WTC11 (cell line): Measurements from ENCODE around the gene ARHGAP8. TPM values are rescaled to one million over a fixed set of nuclear protein-coding genes. Genes with fewer than 3 reads are reported as not detected.

ENCODE experiments used
- ATAC-seq: fragments of 200-7000 bp; cut with Tn5 transposase; 2 replicates; pipeline ENCODE4 v1.10.0; 2021; ENCODE audit warnings: mild to moderate bottlenecking, moderate library complexity
- CTCF ChIA-PET: fragments of 300-600 bp; sonication (Branson Sonifier 250); formaldehyde crosslinking; loops from one replicate; lab custom pipeline; 2021; ENCODE audit warnings: antibody characterized with exemption; lab: Charles Lee
- POLR2A ChIA-PET: fragments of 350-600 bp; sonication (Branson Sonifier 250); formaldehyde crosslinking; loops from one replicate; lab custom pipeline; 2021; ENCODE audit warnings: antibody characterized with exemption; lab: Charles Lee
- DNase-seq: peaks from one replicate; pipeline ENCODE4 v3.0.0; 2021; ENCODE audit warnings: low spot score
- H3K27ac Mint-ChIP-seq: 2 replicates; pipeline ENCODE4 v1.8.0; 2021; ENCODE audit warnings: mixed read lengths
- H3K27me3 Mint-ChIP-seq: 2 replicates; pipeline ENCODE4 v1.8.0; 2021; ENCODE audit warnings: low read depth, mild to moderate bottlenecking, moderate library complexity, mixed read lengths
- H3K36me3 Mint-ChIP-seq: 2 replicates; pipeline ENCODE4 v1.8.0; 2021; ENCODE audit warnings: mixed read lengths
- H3K4me1 Mint-ChIP-seq: 2 replicates; pipeline ENCODE4 v1.8.0; 2022; ENCODE audit warnings: mixed read lengths
- H3K4me3 Mint-ChIP-seq: 2 replicates; pipeline ENCODE4 v1.8.0; 2021; ENCODE audit warnings: mild to moderate bottlenecking, moderate library complexity, mixed read lengths
- H3K9me3 Mint-ChIP-seq: 2 replicates; pipeline ENCODE4 v1.8.0; 2021; ENCODE audit warnings: mixed read lengths
- FOXJ3 ChIP-seq: sonication (generic); formaldehyde crosslinking; IDR thresholded peaks from 2 replicates; pipeline ENCODE4 v1.9.0; 2021; ENCODE audit warnings: missing genetic modification reagents, mild to moderate bottlenecking, borderline replicate concordance
- JAZF1 ChIP-seq: fragments of 250-450 bp; sonication (Bioruptor Pico); IDR thresholded peaks from 2 replicates; pipeline ENCODE4 v1.9.0; 2021; ENCODE audit warnings: moderate library complexity, mild to moderate bottlenecking, inconsistent platforms
- MLX ChIP-seq: sonication (generic); formaldehyde crosslinking; IDR thresholded peaks from 2 replicates; pipeline ENCODE4 v1.8.1; 2023; ENCODE audit warnings: mild to moderate bottlenecking, missing genetic modification reagents, moderate library complexity
- NFATC4 ChIP-seq: fragments of 250-450 bp; sonication (Bioruptor Pico); IDR thresholded peaks from 2 replicates; pipeline ENCODE4 v1.9.0; 2021; ENCODE audit warnings: mild to moderate bottlenecking
- NR1H2 ChIP-seq: sonication (generic); formaldehyde crosslinking; IDR thresholded peaks from 2 replicates; pipeline ENCODE4 v1.9.0; 2021; ENCODE audit warnings: mild to moderate bottlenecking, moderate library complexity, missing genetic modification reagents
- SMAD3 ChIP-seq: sonication (generic); formaldehyde crosslinking; IDR thresholded peaks from 2 replicates; pipeline ENCODE4 v1.8.0; 2022; ENCODE audit warnings: missing genetic modification reagents, mild to moderate bottlenecking, borderline replicate concordance
- TP53 ChIP-seq: sonication (generic); formaldehyde crosslinking; IDR thresholded peaks from 2 replicates; pipeline ENCODE4 v1.8.1; 2023; ENCODE audit warnings: mild to moderate bottlenecking, missing genetic modification reagents
- total RNA-seq: library from RNA; stranded (reverse); gene quantifications from 3 replicates; pipeline ENCODE4 v1.2.3, GENCODE V29; 2021
- TF ChIP-seq, protein P1 (sequence below): fragments of 250-450 bp; sonication (Bioruptor Pico); IDR thresholded peaks from 2 replicates; pipeline ENCODE4 v1.9.0; 2021; ENCODE audit warnings: mild to moderate bottlenecking, borderline replicate concordance
- TF ChIP-seq, protein P2 (sequence below): sonication (generic); formaldehyde crosslinking; IDR thresholded peaks from 2 replicates; pipeline ENCODE4 v1.8.1; 2022; ENCODE audit warnings: low read depth, mild to moderate bottlenecking, moderate library complexity, missing genetic modification reagents, borderline replicate concordance
- TF ChIP-seq, protein P3 (sequence below): sonication (generic); formaldehyde crosslinking; IDR thresholded peaks from 2 replicates; pipeline ENCODE4 v1.8.0; 2022; ENCODE audit warnings: missing genetic modification reagents

Gene ARHGAP8
- total RNA-seq, 1 experiment from 2014 or later = 61.4 TPM

DNA sequence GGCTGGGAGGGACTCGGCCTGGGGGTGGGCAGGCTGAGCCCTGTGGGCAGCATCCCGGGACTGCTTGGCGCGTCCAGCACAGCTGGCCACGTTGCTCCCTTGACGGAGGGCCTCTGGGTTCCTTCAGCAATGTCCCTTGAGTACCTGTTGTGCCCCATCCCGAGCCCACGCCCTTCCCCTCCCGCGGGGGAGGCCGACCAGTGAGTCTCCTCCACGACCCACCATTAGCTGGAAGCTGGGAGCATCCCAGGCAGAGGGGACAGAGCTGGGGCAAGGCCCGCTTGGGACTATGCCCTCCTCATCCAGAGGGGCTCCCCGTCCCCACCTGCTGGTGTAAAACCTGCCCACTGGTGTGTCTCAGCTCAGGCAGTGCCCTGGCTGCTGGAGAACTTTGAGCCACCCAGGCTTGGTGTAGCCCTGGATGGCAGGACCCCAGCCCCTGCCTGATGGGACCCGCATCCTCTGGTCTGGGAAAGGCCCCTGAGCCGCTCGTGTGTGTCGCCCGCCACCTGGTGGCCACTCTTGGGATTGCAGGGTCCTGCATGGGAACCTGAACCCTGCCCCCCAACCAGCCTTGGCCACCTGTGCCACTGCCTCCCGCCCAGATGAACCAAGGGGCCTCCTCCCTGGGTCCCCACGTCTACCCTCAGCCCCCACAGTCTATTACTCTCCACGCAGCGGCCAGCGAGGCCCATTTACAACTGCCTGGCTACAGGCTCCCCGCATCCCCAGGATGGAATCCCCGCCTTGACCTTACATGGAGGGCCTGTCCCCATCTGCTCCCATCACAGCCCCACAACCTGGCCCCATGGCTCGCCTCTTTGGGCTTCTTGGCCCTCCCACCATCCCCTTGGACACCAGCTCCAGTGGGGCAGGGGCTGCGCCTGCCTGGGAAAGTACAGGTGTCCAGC lies 16.6 kb upstream of the ARHGAP8 start (continued):
- TF ChIP-seq, protein P1, sequence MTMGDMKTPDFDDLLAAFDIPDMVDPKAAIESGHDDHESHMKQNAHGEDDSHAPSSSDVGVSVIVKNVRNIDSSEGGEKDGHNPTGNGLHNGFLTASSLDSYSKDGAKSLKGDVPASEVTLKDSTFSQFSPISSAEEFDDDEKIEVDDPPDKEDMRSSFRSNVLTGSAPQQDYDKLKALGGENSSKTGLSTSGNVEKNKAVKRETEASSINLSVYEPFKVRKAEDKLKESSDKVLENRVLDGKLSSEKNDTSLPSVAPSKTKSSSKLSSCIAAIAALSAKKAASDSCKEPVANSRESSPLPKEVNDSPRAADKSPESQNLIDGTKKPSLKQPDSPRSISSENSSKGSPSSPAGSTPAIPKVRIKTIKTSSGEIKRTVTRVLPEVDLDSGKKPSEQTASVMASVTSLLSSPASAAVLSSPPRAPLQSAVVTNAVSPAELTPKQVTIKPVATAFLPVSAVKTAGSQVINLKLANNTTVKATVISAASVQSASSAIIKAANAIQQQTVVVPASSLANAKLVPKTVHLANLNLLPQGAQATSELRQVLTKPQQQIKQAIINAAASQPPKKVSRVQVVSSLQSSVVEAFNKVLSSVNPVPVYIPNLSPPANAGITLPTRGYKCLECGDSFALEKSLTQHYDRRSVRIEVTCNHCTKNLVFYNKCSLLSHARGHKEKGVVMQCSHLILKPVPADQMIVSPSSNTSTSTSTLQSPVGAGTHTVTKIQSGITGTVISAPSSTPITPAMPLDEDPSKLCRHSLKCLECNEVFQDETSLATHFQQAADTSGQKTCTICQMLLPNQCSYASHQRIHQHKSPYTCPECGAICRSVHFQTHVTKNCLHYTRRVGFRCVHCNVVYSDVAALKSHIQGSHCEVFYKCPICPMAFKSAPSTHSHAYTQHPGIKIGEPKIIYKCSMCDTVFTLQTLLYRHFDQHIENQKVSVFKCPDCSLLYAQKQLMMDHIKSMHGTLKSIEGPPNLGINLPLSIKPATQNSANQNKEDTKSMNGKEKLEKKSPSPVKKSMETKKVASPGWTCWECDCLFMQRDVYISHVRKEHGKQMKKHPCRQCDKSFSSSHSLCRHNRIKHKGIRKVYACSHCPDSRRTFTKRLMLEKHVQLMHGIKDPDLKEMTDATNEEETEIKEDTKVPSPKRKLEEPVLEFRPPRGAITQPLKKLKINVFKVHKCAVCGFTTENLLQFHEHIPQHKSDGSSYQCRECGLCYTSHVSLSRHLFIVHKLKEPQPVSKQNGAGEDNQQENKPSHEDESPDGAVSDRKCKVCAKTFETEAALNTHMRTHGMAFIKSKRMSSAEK = no peak
- TF ChIP-seq, protein P2, sequence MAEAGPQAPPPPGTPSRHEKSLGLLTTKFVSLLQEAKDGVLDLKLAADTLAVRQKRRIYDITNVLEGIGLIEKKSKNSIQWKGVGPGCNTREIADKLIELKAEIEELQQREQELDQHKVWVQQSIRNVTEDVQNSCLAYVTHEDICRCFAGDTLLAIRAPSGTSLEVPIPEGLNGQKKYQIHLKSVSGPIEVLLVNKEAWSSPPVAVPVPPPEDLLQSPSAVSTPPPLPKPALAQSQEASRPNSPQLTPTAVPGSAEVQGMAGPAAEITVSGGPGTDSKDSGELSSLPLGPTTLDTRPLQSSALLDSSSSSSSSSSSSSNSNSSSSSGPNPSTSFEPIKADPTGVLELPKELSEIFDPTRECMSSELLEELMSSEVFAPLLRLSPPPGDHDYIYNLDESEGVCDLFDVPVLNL (CRISPR knock-in tag) = no peak
- TF ChIP-seq TP53 (CRISPR knock-in tag) (no peak), FOXJ3 (CRISPR knock-in tag) (no peak), MLX (CRISPR knock-in tag) (0 out of 2 replicates have a peak, but pooled peaks have one; percentile 50), SMAD3 (CRISPR knock-in tag) (no peak), NR1H2 (CRISPR knock-in tag) (no peak)
- TF ChIP-seq, all 79 proteins: peak for 5

DNA sequence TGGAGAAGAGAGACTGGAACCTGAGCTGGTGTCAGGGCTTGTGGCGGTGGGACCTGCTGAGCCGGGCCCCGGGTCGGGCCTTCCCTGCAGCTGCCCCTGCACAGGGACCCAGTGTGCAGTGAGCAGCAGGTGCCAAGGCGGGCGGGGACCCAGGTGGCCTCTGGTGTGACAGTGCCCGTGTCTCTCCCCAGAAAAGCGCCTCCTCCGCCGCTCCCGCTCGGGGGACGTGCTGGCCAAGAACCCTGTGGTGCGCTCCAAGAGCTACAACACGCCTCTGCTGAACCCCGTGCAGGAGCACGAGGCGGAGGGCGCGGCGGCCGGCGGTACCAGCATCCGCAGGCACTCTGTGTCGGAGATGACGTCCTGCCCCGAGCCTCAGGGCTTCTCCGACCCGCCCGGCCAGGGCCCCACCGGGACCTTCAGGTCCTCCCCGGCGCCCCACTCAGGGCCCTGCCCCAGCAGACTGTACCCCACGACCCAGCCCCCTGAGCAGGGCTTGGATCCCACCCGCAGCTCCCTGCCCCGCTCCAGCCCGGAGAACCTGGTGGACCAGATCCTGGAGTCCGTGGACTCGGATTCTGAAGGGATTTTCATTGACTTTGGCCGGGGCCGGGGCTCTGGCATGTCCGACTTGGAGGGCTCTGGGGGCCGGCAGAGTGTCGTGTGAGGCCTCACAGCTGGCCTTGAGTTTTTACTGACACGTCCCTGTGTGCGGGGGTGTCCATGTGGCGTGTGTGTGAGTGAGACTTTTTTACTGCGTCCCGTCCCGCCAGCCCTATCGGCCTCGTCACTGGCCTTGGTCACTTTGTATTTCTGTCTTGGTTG lies 15.6 kb upstream of the ARHGAP8 start:
- Mint-ChIP-seq H3K27ac (no peak overlapping the region), H3K4me1 (peaks cover 16% of the 10 kb centered on the region), H3K9me3 (no peaks in the 10 kb centered on the region; the same call in 1 of the 2 replicates), H3K36me3 (no peaks in the 10 kb centered on the region; the same call in 1 of the 2 replicates), H3K4me3 (no peak overlapping the region), H3K27me3 (no peaks in the 10 kb centered on the region)
- CTCF ChIA-PET = interaction anchor here (0.7 to 1.0 kb wide), 3 partner anchors 28 to 84 kb away, joined by 3 to 4 read pairs (median 4); no protein-coding TSS in a partner anchor
- DNase-seq (no peak), ATAC-seq (no peak)
- POLR2A ChIA-PET = no interaction called here
- TF ChIP-seq JAZF1 (no peak), NFATC4 (no peak)
- TF ChIP-seq, protein P3, sequence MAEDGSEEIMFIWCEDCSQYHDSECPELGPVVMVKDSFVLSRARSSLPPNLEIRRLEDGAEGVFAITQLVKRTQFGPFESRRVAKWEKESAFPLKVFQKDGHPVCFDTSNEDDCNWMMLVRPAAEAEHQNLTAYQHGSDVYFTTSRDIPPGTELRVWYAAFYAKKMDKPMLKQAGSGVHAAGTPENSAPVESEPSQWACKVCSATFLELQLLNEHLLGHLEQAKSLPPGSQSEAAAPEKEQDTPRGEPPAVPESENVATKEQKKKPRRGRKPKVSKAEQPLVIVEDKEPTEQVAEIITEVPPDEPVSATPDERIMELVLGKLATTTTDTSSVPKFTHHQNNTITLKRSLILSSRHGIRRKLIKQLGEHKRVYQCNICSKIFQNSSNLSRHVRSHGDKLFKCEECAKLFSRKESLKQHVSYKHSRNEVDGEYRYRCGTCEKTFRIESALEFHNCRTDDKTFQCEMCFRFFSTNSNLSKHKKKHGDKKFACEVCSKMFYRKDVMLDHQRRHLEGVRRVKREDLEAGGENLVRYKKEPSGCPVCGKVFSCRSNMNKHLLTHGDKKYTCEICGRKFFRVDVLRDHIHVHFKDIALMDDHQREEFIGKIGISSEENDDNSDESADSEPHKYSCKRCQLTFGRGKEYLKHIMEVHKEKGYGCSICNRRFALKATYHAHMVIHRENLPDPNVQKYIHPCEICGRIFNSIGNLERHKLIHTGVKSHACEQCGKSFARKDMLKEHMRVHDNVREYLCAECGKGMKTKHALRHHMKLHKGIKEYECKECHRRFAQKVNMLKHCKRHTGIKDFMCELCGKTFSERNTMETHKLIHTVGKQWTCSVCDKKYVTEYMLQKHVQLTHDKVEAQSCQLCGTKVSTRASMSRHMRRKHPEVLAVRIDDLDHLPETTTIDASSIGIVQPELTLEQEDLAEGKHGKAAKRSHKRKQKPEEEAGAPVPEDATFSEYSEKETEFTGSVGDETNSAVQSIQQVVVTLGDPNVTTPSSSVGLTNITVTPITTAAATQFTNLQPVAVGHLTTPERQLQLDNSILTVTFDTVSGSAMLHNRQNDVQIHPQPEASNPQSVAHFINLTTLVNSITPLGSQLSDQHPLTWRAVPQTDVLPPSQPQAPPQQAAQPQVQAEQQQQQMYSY = no peak
